Hepatocyte (in vitro differentiated cells): ENCODE data around the gene ABCA9. TPM values are rescaled to one million over a fixed set of nuclear protein-coding genes. Genes with fewer than 3 reads are reported as not detected.
"Not testable (repeated sequence)": the region's sequence is repeated elsewhere in the genome, so short reads cannot be mapped to it uniquely, and the experiment has no call there.

Source experiments
- DNase-seq: peaks from one replicate; pipeline ENCODE4 v3.0.0-alpha.2; 2016; ENCODE audit warnings: low spot score
- H2AFZ ChIP-seq: fragments of 200-600 bp; sonication (generic); 2 replicates; pipeline ENCODE4 v1.6.0; 2016; ENCODE audit warnings: antibody characterized with exemption, mild to moderate bottlenecking
- H3K27ac ChIP-seq: fragments of 200-600 bp; sonication (generic); 2 replicates; pipeline ENCODE4 v1.5.1; 2016; ENCODE audit warnings: mild to moderate bottlenecking
- H3K27me3 ChIP-seq: fragments of 200-600 bp; sonication (generic); 2 replicates; pipeline ENCODE4 v1.6.1; 2016
- H3K36me3 ChIP-seq: fragments of 200-600 bp; sonication (generic); replicated peaks from 2 replicates; pipeline ENCODE4 v1.5.1; 2016; ENCODE audit warnings: low read depth; ENCODE audit not compliant: insufficient read depth
- H3K4me1 ChIP-seq: fragments of 200-600 bp; sonication (generic); 2 replicates; pipeline ENCODE4 v1.5.1; 2016; ENCODE audit warnings: mild to moderate bottlenecking, moderate library complexity; ENCODE audit not compliant: insufficient read depth
- H3K4me2 ChIP-seq: fragments of 200-600 bp; sonication (generic); 2 replicates; pipeline ENCODE4 v1.6.0; 2016
- H3K4me3 ChIP-seq: fragments of 200-600 bp; sonication (generic); 2 replicates; pipeline ENCODE4 v1.5.1; 2016; ENCODE audit warnings: mild to moderate bottlenecking
- H3K79me2 ChIP-seq: fragments of 200-600 bp; sonication (generic); 2 replicates; pipeline ENCODE4 v1.6.0; 2017; ENCODE audit warnings: mild to moderate bottlenecking
- H3K9me2 ChIP-seq: fragments of 200-600 bp; sonication (generic); replicated peaks from 2 replicates; pipeline ENCODE4 v1.6.0; 2017; ENCODE audit warnings: mild to moderate bottlenecking; ENCODE audit not compliant: insufficient read depth
- H3K9me3 ChIP-seq: fragments of 200-600 bp; sonication (generic); 2 replicates; pipeline ENCODE4 v1.5.1; 2016; ENCODE audit warnings: low read depth, mild to moderate bottlenecking
- H4K20me1 ChIP-seq: fragments of 200-600 bp; sonication (generic); 2 replicates; pipeline ENCODE4 v1.6.0; 2016; ENCODE audit warnings: mild to moderate bottlenecking; ENCODE audit not compliant: insufficient read depth, poor library complexity, severe bottlenecking
- CTCF ChIP-seq: fragments of 200-600 bp; sonication (generic); IDR thresholded peaks from 2 replicates; pipeline ENCODE4 v1.5.1; 2016; ENCODE audit warnings: antibody characterized with exemption, mild to moderate bottlenecking; ENCODE audit not compliant: poor library complexity
- EZH2 ChIP-seq: fragments of 200-600 bp; sonication (generic); IDR thresholded peaks from 2 replicates; pipeline ENCODE4 v1.6.1; 2016; ENCODE audit warnings: antibody characterized with exemption, mild to moderate bottlenecking, borderline replicate concordance
- EZH2phosphoT487 ChIP-seq: fragments of 200-600 bp; sonication (generic); IDR thresholded peaks from one replicate; pipeline ENCODE4 v1.6.1; 2018; ENCODE audit warnings: antibody characterized with exemption, mild to moderate bottlenecking, low read depth, moderate library complexity; ENCODE audit not compliant: unreplicated experiment, severe bottlenecking
- WGBS: methylation state at CpG from one replicate; pipeline ENCODE4 v1.1.6; 2016; ENCODE audit warnings: low lambda C conversion rate; ENCODE audit errors: missing lambda C conversion rate; 5-methylcytosine and 5-hydroxymethylcytosine counted together
- polyA plus RNA-seq: library from polyadenylated mRNA; unstranded; fragments of >200 nt; fragmentation: Nextera tagmentation; extraction: Ambion mirVana; gene quantifications from 2 replicates; pipeline ENCODE4 v1.2.1, GENCODE V29; 2016
- total RNA-seq: library from RNA; depleted of rRNA; stranded (reverse); fragments of >200 nt; gene quantifications from 2 replicates; pipeline ENCODE4 v1.2.3, GENCODE V29; 2014

The ABCA9 gene
- total and polyA plus RNA-seq, 2 experiments from 2014 or later = 0.34 to 0.60 TPM

GRCh38 chr17:68953340-68953997, 107.3 kb downstream of the ABCA9 start:
- no peaks in the 10 kb centered on the region for H3K9me3 ChIP-seq
- no peak for DNase-seq
- no peak overlapping the region for H3K4me2 ChIP-seq
- H3K27ac ChIP-seq = no peak overlapping the region
- no peaks in the 10 kb centered on the region for H3K27me3 ChIP-seq
- H3K9me2 ChIP-seq = no peaks in the 10 kb centered on the region
- no peak overlapping the region for H2AFZ ChIP-seq
- no peaks in the 10 kb centered on the region for H3K36me3 ChIP-seq
- peaks cover 11% of the 10 kb centered on the region for H3K4me1 ChIP-seq
- TF ChIP-seq EZH2phosphoT487 (no peak), EZH2 (no peak), CTCF (no peak)
- H3K4me3 ChIP-seq = no peak overlapping the region
- H3K79me2 ChIP-seq = no peaks in the 10 kb centered on the region
- H4K20me1 ChIP-seq = no peaks in the 10 kb centered on the region
- WGBS = 90% methylated on average over 4 of the region's 4 CpGs

- Histone ChIP-seq H2AFZ (no peak overlapping the region), H3K9me3 (no peaks in the 10 kb centered on the region), H3K79me2 (no peaks in the 10 kb centered on the region), H4K20me1 (no peaks in the 10 kb centered on the region), H3K4me1 (peaks cover 11% of the 10 kb centered on the region), H3K4me3 (no peak overlapping the region), H3K4me2 (no peak overlapping the region), H3K36me3 (no peaks in the 10 kb centered on the region), H3K27me3 (no peaks in the 10 kb centered on the region), H3K27ac (no peak overlapping the region), H3K9me2 (no peaks in the 10 kb centered on the region)
- DNase-seq = no peak
- WGBS = 94% methylated on average over 4 of the region's 4 CpGs
- TF ChIP-seq CTCF (no peak), EZH2 (no peak), EZH2phosphoT487 (no peak)
These were observed 110.0 kb downstream of the ABCA9 start for GRCh38 chr17:68950725-68951124.

GRCh38 chr17:68947868-68948267, 112.9 kb downstream of the ABCA9 start:
- not testable (repeated sequence) for H3K36me3 ChIP-seq, H3K9me3 ChIP-seq, H3K4me3 ChIP-seq, H3K27me3 ChIP-seq, H3K4me2 ChIP-seq, H3K4me1 ChIP-seq, H4K20me1 ChIP-seq, H2AFZ ChIP-seq, H3K9me2 ChIP-seq, H3K79me2 ChIP-seq, H3K27ac ChIP-seq, DNase-seq
- 96% methylated on average over 1 of the region's 1 CpG for WGBS

- H3K79me2 ChIP-seq = no peaks in the 10 kb centered on the region
- TF ChIP-seq EZH2phosphoT487 (no peak), EZH2 (no peak), CTCF (no peak)
- H3K27ac ChIP-seq = no peak overlapping the region
- no peak overlapping the region for H3K4me3 ChIP-seq
- H3K36me3 ChIP-seq = no peaks in the 10 kb centered on the region
- no peaks in the 10 kb centered on the region for H4K20me1 ChIP-seq
- 83% methylated on average over 6 of the region's 6 CpGs for WGBS
- H3K9me3 ChIP-seq = no peaks in the 10 kb centered on the region
- H2AFZ ChIP-seq = no peak overlapping the region
- no peaks in the 10 kb centered on the region for H3K9me2 ChIP-seq
- DNase-seq = no peak
- H3K27me3 ChIP-seq = no peaks in the 10 kb centered on the region
- no peaks in the 10 kb centered on the region for H3K4me1 ChIP-seq
- H3K4me2 ChIP-seq = no peak overlapping the region
These were observed 116.2 kb downstream of the ABCA9 start for GRCh38 chr17:68944435-68945035.

- H4K20me1 ChIP-seq, DNase-seq, H3K79me2 ChIP-seq, H3K4me1 ChIP-seq, H3K27ac ChIP-seq, H3K36me3 ChIP-seq, H3K9me2 ChIP-seq, H3K4me2 ChIP-seq, H3K4me3 ChIP-seq, H2AFZ ChIP-seq, H3K9me3 ChIP-seq, H3K27me3 ChIP-seq: not testable (repeated sequence)
- WGBS = 89% methylated on average over 2 of the region's 2 CpGs
These were observed 116.9 kb downstream of the ABCA9 start for GRCh38 chr17:68943812-68944182.
